ENCODE results near the gene TSEN54. TPM values are rescaled to one million over a fixed set of nuclear protein-coding genes. Genes with fewer than 3 reads are reported as not detected.

The TSEN54 gene
- total RNA-seq, 3 donors from 2014 or later: 26.3 to 38.0 (median 28.7) TPM

DNA sequence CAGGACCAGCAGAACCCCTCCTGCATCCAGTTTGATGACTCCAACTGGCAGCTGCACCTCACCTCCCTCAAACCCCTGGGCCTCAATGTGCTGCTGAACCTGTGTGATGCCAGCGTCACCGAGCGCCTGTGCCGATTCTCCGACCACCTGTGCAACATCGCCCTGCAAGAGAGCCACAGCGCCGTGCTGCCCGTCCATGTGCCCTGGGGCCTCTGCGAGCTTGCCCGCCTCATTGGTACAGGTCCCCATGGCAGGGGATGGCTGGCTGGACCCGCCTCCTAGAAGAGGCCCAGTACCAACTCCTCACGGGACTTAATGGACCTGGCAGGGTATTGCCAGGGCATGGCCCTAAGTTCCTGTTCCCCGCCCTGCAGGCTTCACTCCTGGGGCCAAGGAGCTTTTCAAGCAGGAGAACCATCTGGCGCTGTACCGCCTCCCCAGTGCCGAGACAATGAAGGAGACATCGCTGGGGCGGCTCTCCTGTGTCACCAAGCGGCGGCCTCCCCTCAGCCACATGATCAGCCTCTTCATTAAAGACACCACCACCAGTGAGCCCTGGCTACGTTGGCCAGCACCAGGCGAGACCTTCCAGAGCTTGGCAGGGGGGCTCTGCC, 23.7 kb upstream of the TSEN54 start:
- no peaks in the 10 kb centered on the region for H3K36me3 ChIP-seq (ENCODE audit: low read depth)
- intact Hi-C loops (cut with DNase I, micrococcal nuclease): no loop called here
- H3K9me3 ChIP-seq: no peaks in the 10 kb centered on the region
- H3K4me3 ChIP-seq: no peak overlapping the region
- peaks cover 7% of the 10 kb centered on the region for H3K4me1 ChIP-seq (ENCODE audit: low read depth)
- TF ChIP-seq, protein P1, sequence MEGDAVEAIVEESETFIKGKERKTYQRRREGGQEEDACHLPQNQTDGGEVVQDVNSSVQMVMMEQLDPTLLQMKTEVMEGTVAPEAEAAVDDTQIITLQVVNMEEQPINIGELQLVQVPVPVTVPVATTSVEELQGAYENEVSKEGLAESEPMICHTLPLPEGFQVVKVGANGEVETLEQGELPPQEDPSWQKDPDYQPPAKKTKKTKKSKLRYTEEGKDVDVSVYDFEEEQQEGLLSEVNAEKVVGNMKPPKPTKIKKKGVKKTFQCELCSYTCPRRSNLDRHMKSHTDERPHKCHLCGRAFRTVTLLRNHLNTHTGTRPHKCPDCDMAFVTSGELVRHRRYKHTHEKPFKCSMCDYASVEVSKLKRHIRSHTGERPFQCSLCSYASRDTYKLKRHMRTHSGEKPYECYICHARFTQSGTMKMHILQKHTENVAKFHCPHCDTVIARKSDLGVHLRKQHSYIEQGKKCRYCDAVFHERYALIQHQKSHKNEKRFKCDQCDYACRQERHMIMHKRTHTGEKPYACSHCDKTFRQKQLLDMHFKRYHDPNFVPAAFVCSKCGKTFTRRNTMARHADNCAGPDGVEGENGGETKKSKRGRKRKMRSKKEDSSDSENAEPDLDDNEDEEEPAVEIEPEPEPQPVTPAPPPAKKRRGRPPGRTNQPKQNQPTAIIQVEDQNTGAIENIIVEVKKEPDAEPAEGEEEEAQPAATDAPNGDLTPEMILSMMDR (IDR thresholded peaks at IDR 0.05): no peak
- ATAC-seq: no peak
- peak in 1 of 3 donors; percentile 50 for DNase-seq

DNA sequence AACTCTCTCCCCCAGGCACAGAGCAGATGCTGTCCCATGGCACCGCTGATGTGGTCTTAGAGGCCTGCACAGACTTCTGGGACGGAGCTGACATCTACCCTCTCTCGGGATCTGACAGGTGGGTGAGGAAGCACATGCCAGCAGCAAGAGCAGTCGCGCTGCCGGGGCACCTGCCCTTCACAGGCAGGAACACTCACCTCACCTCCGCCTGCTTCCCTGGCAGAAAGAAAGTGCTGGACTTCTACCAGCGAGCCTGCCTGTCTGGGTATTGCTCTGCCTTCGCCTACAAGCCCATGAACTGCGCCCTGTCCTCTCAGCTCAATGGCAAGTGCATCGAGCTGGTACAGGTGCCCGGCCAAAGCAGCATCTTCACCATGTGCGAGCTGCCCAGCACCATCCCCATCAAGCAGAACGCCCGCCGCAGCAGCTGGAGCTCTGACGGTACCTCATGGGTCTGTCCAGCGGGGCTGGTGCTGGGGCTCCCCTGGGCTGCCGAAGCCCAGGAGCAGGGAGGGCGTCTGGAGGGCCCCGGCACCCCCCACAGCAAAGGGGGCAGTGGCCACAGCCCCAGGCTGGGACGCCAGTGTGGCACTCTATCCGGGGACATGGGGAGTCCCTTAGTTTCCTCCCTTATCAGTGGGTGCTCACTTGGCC, 22.7 kb upstream of the TSEN54 start:
- H3K36me3 ChIP-seq (ENCODE audit: low read depth): no peaks in the 10 kb centered on the region

DNA sequence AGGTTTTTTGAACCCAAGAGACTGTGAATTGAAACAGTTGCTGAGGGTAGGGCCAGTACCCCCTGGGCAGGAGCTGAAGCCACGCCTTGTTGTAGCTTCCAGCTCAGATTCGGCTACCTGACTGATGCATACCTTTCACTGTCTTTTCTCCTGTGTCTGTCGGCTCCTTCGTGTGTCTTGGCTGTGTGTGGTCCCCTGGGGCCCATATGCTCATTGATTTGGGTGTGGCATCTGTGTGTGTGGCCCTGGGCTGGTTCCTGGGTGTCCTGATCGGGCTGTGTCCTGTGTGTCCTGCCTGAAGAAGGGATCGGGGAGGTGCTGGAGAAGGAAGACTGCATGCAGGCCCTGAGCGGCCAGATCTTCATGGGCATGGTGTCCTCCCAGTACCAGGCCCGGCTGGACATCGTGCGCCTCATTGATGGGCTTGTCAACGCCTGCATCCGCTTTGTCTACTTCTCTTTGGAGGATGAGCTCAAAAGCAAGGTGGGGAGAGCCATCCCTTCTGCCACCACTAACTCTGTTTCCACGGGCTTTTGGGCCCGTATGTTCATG, 21.9 kb upstream of the TSEN54 start:
- TF ChIP-seq, protein P1 (IDR thresholded peaks at IDR 0.05): no peak
- intact Hi-C loops (cut with DNase I, micrococcal nuclease): no loop called here
- Histone ChIP-seq H3K4me3 (no peak overlapping the region), H3K36me3 (ENCODE audit: low read depth) (no peaks in the 10 kb centered on the region), H3K9me3 (no peaks in the 10 kb centered on the region), H3K4me1 (ENCODE audit: low read depth) (peaks cover 7% of the 10 kb centered on the region)
- no peak for ATAC-seq
- no peak for DNase-seq

More for the DNA sequence above, 22.7 kb upstream of the TSEN54 start:
- Histone ChIP-seq H3K4me3 (no peak overlapping the region), H3K9me3 (no peaks in the 10 kb centered on the region), H3K4me1 (ENCODE audit: low read depth) (peaks cover 7% of the 10 kb centered on the region)
- no peak for ATAC-seq
- TF ChIP-seq, protein P1 (IDR thresholded peaks at IDR 0.05): no peak
- peak in 1 of 3 donors; percentile 34 for DNase-seq
- intact Hi-C loops (cut with DNase I, micrococcal nuclease): no loop called here

DNA sequence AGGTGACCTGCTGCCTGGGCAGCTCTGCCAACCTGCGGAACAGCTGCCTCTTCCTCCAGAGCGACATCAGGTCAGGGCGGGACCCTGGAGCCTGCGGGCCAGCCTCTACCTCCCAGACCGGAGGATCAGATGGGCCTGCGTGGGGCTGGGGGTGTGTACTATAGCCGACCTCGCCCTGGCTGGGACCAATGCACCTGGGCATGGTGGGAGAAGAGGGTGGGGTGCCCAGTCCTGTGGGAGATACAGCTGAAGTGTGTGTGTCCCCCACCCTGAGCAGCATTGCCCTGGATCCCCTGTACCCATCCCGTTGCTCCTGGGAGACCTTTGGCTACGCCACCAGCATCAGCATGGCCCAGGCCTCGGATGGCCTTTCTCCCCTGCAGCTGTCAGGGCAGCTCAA, 20.3 kb upstream of the TSEN54 start:
- TF ChIP-seq, protein P1 (IDR thresholded peaks at IDR 0.05): no peak
- Histone ChIP-seq H3K9me3 (no peaks in the 10 kb centered on the region), H3K4me1 (ENCODE audit: low read depth) (no peaks in the 10 kb centered on the region), H3K4me3 (no peak overlapping the region), H3K36me3 (ENCODE audit: low read depth) (no peaks in the 10 kb centered on the region)
- intact Hi-C loops (cut with DNase I, micrococcal nuclease): no loop called here
- ATAC-seq (no peak), DNase-seq (peak in 1 of 3 donors; percentile 39)

DNA sequence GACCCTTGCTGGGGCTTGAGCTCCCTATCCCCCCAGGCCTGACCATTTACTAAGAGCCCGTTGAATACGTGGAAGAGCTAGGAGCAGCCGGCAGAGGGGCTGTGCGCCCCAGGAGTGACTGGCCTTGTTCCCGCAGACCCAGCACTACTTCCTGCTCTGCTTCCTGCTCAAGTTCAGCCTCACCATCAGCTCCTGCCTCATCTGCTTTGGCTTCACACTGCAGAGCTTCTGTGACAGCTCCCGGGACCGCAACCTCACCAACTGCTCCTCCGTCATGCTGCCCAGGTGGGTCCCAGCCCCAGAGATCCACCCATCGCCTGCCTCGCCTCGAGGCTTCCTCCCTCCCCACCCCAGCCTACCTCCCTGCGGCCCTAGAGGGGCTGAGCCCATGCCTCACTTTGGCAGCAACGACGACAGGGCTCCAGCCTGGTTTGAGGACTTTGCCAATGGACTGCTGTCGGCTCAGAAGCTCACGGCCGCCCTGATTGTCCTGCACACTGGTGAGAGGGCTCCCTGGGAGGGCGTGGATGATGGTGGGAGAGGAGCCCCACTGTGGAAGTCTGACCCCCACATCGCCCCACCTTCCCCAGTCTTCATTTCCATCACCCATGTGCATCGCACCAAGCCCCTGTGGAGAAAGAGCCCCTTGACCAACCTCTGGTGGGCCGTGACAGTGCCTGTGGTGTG, 18.1 kb upstream of the TSEN54 start:
- ATAC-seq: no peak
- no peak for DNase-seq

More for the DNA sequence above, 18.1 kb upstream of the TSEN54 start:
- TF ChIP-seq, protein P1 (IDR thresholded peaks at IDR 0.05): no peak
- no peaks in the 10 kb centered on the region for H3K9me3 ChIP-seq
- no peaks in the 10 kb centered on the region for H3K36me3 ChIP-seq (ENCODE audit: low read depth)
- intact Hi-C loops (cut with DNase I, micrococcal nuclease): no loop called here
- H3K4me1 ChIP-seq (ENCODE audit: low read depth): no peaks in the 10 kb centered on the region
- no peak overlapping the region for H3K4me3 ChIP-seq

Measured in mucosa of descending colon (tissue), 3 donors.